Measurements from ENCODE around the gene GSE1. TPM values are rescaled to one million over a fixed set of nuclear protein-coding genes. Genes with fewer than 3 reads are reported as not detected.
A peak's percentile ranks its signal among the peaks of the same experiment; 100 is the strongest.

Gene GSE1
- total and polyA plus RNA-seq, 2 of the 13 experiments (the other 11 are each of a cell fraction or from before 2014, with no cell fraction given), result 16.1 to 31.2 TPM

- Histone ChIP-seq H3K9me3 (ENCODE audit: low read length) (no peaks in the 10 kb centered on the region), H3K9ac (ENCODE audit: insufficient read depth, low read depth, low read length) (no peak overlapping the region), H3K4me1 (ENCODE audit: insufficient read depth, low read length) (peaks cover 34% of the 10 kb centered on the region), H3K79me2 (ENCODE audit: insufficient read depth, low read length) (peaks cover 38% of the 10 kb centered on the region), H3K27ac (ENCODE audit: extremely low read length, insufficient read depth, low read length) (no peak overlapping the region), H3K4me2 (ENCODE audit: low read depth, low read length) (no peak overlapping the region), H3K36me3 (replicated peaks in 1 of 2; ENCODE audit: control insufficient read depth in 1 of 2, insufficient read depth in 2 of 2, low read length in 2 of 2) (peaks cover 33 to 48% of the 10 kb centered on the region in 2 experiments; a peak in 4 of 5 replicates), H4K20me1 (ENCODE audit: insufficient read depth, low read length) (peaks cover 82% of the 10 kb centered on the region), H3K27me3 (ENCODE audit: control insufficient read depth in 1 of 2, insufficient read depth in 2 of 2, low read length in 2 of 2) (no peaks in the 10 kb centered on the region), H3K4me3 (replicated peaks in 1 of 3; ENCODE audit: insufficient read depth in 1 of 3, low read depth in 2 of 3, low read length in 3 of 3) (no peak overlapping the region), H2AFZ (ENCODE audit: low read length) (no peak overlapping the region)
- in situ Hi-C loops (cut with HindIII; ENCODE audit: extremely low pct_ligation_motif_present, low pct_unique_long_range_greater_than_20kb), result no loop called here
- ATAC-seq, result peak; percentile 48
- no peak for FAIRE-seq
- 75% methylated on average over 4 of the region's 17 CpGs for WGBS (ENCODE audit: low lambda C conversion rate)
- CTCF ChIA-PET (ENCODE audit: low intra/inter-chr PET ratio, low total read pairs), result no interaction called here
- intact Hi-C loops (cut with micrococcal nuclease; ENCODE audit: unreplicated experiment), result no loop called here
- no TSS peak for BruUV-seq (replicated peaks)
- no peak for DNase-seq (ENCODE audit: low spot score)
- POLR2A ChIA-PET, result no interaction called here
- TF ChIP-seq ZBTB4 (CRISPR knock-in tag; IDR thresholded peaks at IDR 0.05; ENCODE audit: borderline replicate concordance), result peak; percentile 24; the same call in 1 of the 2 replicates
- TF ChIP-seq ZNF768 (CRISPR knock-in tag; IDR thresholded peaks at IDR 0.05), result peak; percentile 40; the same call in 1 of the 2 replicates
- peak; percentile 31; the same call in 1 of the 2 replicates for TF ChIP-seq MAX (IDR thresholded peaks at IDR 0.05)
- peak; percentile 24; the same call in 1 of the 2 replicates for TF ChIP-seq KDM5B (CRISPR knock-in tag; IDR thresholded peaks at IDR 0.05; ENCODE audit: borderline replicate concordance)
- no peak for TF ChIP-seq NONO (IDR thresholded peaks at IDR 0.05)
- 0 out of 2 replicates have a peak, but pooled peaks have one; percentile 46 for TF ChIP-seq NONO (CRISPR knock-in tag; conservative IDR thresholded peaks at IDR 0.05)
- no peak for TF ChIP-seq TEF (CRISPR knock-in tag; IDR thresholded peaks at IDR 0.05)
- peak; percentile 78 for TF ChIP-seq AGO2 (optimal IDR thresholded peaks at IDR 0.05; ENCODE audit: low read depth, low read length)
- no peak for TF ChIP-seq ZFP37 (CRISPR knock-in tag; IDR thresholded peaks at IDR 0.05; ENCODE audit: borderline replicate concordance)
- TF ChIP-seq ZBTB38 (CRISPR knock-in tag; IDR thresholded peaks at IDR 0.05), result peak; percentile 58
- TF ChIP-seq TBX2 (CRISPR knock-in tag; IDR thresholded peaks at IDR 0.05; ENCODE audit: borderline replicate concordance), result 0 out of 2 replicates have a peak, but pooled peaks have one; percentile 20
- TF ChIP-seq RCOR2 (CRISPR knock-in tag; IDR thresholded peaks at IDR 0.05), result no peak
- peak; percentile 31; the same call in 1 of the 2 replicates for TF ChIP-seq ZFY (CRISPR knock-in tag; IDR thresholded peaks at IDR 0.05)
- 0 out of 2 replicates have a peak, but pooled peaks have one; percentile 4 for TF ChIP-seq NR0B2 (CRISPR knock-in tag; IDR thresholded peaks at IDR 0.05)
- TF ChIP-seq GABPB1 (CRISPR knock-in tag; IDR thresholded peaks at IDR 0.05), result 0 out of 2 replicates have a peak, but pooled peaks have one; percentile 6
- TF ChIP-seq ZNF792 (CRISPR knock-in tag; IDR thresholded peaks at IDR 0.05), result no peak
Observed at GRCh38 chr16:85646358-85646907, 33.3 kb downstream of the GSE1 start.
